ENCODE results near the gene YIPF4.

The YIPF4 gene

DNA sequence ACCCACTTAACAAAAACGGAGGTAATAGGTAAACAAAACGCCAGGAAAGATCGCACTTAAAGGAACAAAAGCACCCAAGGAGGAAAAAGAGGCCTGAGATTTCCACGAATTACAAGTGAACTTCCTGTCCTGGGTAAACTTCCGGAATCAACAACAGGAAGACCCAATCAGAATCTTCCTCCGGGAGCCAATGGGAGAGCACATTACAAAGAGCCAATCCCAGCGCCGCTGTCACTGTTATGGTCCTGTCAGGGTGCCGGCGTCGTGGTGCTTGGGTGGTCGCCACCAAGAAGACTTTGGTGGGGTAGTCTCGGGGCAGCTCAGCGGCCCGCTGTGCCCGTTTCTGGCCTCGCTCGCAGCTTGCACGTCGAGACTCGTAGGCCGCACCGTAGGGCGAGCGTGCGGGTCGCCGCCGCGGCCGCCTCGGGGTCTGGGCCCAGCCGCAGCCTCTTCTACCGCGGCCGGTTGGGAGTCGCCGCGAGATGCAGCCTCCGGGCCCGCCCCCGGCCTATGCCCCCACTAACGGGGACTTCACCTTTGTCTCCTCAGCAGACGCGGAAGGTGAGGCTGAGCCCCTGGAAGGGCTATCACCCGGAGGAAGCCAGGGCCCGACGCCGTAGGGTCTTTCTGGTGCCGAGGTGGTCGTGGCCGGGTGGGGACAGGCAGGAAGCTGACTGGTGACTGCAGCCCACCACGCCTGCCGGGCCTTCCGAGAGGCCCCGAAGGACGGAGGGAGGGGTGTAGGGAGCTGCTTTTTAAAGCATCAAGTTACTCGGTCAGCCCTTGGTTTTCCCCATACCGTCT is at the start of gene YIPF4:
TSS of gene YIPF4 (plus strand) at position 231 of the 804 bp plus-strand sequence. CDS start at position 483, 252 bp downstream.
- Mint-ChIP-seq H3K9me3 (no peaks in the 10 kb centered on the region), H3K4me3 (peak within 1 kb of the TSS; percentile 96), H3K36me3 (peaks cover 2% of the 10 kb centered on the region), H3K27me3 (peaks cover 3% of the 10 kb centered on the region), H3K4me1 (peaks cover 25% of the 10 kb centered on the region), H3K27ac (peak within 1 kb of the TSS; percentile 99)

DNA sequence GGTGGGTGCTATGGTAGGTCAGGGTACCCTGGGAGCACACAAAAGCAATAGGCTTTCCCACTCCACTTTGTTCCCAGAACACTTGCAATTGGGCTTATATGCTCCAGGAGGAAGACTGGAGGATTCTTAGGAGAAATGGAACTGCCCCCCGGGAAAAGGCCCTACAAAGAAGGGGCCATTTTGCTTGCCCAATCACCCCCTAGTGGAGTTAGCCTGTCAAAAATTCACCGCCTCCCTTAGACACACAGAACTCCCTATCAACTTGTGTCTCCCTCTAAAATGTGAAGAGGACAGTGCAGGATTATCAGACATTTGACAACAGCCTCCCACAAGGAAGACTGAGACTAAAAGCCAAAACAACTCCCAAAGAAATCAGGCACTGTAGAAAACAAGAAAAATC is 49.5 kb upstream of the YIPF4 start:
- no peak overlapping the region for H3K4me3 Mint-ChIP-seq
- no peaks in the 10 kb centered on the region for H3K27me3 Mint-ChIP-seq
- H3K9me3 Mint-ChIP-seq = no peaks in the 10 kb centered on the region
- no peaks in the 10 kb centered on the region for H3K4me1 Mint-ChIP-seq
- no peak overlapping the region for H3K27ac Mint-ChIP-seq
- H3K36me3 Mint-ChIP-seq = peaks cover 5% of the 10 kb centered on the region

DNA sequence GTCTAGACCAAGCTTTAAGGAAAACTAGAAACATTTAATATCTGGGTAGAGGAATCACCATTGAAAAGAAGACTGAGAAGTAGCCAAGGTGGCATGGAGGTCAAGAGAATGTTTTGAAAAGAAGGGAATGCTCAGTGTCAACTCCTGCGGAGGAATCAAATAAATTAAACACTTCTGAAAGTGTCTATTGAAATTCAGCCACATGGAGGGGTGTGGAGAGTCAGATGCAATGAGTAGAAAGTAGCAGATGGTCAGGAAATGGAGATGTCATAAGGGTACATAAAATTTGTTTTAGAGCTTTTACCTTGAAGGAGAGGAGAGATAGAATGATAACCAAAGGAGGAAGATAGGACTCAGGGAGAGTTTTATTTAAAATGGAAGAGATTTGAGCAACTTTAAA is 48.1 kb upstream of the YIPF4 start:
- Mint-ChIP-seq H3K27me3 (no peaks in the 10 kb centered on the region), H3K27ac (no peak overlapping the region), H3K36me3 (peaks cover 3% of the 10 kb centered on the region), H3K9me3 (no peaks in the 10 kb centered on the region), H3K4me1 (no peaks in the 10 kb centered on the region), H3K4me3 (no peak overlapping the region)

DNA sequence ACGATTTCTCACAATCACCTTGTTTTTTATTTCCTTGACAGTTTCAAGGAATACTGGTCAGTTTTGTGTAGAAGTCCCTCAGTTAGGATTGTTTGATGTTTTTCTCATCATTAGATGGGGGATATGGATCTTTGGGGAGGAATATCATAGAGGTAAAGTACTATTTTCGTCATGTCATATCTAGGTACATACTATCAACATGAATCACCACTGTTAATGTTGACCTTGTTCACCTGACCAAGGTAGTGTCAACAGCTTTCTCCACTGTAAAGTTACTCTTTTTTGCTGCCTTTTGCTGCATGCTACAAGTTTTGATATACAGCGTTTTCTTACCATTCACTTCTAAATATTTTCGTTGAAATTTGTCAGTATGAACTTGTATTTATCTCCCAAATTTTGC is 45.7 kb upstream of the YIPF4 start:
- Mint-ChIP-seq H3K27me3 (no peaks in the 10 kb centered on the region), H3K9me3 (peaks cover 5% of the 10 kb centered on the region), H3K4me1 (no peaks in the 10 kb centered on the region), H3K4me3 (no peak overlapping the region), H3K36me3 (peaks cover 6% of the 10 kb centered on the region), H3K27ac (no peak overlapping the region)

DNA sequence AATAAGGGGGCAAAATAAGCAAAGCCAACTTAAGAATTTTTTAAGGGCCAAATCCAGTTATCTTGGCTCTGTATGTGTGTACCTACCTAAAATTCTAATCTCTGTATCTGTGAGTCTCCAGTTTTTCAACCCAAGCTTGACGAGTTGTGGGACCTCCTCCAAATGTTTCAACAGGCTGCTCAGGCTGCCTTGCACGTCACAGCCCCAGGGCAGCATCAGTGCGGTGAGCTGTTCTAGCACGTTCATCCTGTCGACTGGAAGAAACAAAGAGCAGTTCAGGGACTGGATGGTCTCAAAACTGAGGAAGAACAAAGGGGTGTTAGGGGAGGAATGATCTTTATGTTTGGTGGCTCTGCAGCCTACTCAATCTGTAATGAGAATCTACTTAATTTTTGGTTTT is 42.4 kb upstream of the YIPF4 start:
- Mint-ChIP-seq H3K36me3 (peaks cover 9% of the 10 kb centered on the region), H3K4me3 (no peak overlapping the region), H3K9me3 (peaks cover 5% of the 10 kb centered on the region), H3K27ac (no peak overlapping the region), H3K27me3 (no peaks in the 10 kb centered on the region), H3K4me1 (no peaks in the 10 kb centered on the region)

DNA sequence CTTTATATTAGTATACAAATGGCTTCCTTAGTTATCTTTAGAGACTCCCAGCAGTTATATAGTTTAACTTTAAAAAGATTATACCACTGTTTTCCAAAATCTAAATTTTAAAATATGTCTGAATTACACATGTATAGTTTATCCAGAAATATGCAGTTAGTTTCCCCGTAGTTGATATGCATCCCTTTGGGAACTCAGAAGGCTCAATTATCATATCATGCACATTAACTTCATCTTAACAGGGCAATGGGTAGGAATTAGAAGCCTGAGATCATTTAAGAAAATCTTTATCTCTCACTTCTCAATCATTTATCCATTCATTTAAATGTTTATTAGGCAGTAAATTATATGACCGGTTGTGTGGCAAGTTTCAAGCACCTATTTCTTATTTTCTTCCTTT is 40.2 kb upstream of the YIPF4 start:
- H3K27me3 Mint-ChIP-seq = no peaks in the 10 kb centered on the region
- peaks cover 5% of the 10 kb centered on the region for H3K9me3 Mint-ChIP-seq
- peaks cover 9% of the 10 kb centered on the region for H3K36me3 Mint-ChIP-seq
- no peak overlapping the region for H3K4me3 Mint-ChIP-seq
- H3K27ac Mint-ChIP-seq = no peak overlapping the region
- H3K4me1 Mint-ChIP-seq = no peaks in the 10 kb centered on the region

DNA sequence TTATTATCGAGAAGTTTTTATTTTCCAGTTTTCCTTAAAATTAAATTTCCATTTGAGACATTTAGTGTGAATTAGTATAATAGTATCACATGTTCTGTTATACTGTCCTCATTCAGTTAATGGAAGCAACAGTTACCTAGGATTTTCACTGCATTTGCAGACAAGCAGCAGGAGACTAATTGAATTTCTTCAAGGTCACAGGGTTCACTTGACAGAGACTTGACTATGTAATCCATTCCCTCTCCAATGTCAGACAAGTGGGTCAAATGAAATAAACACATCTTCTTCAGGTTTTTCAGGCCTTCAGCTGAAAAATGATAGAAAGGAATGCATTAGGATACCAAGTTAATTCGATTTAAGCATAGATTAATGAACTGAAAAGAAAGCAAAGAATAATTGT is 39.7 kb upstream of the YIPF4 start:
- H3K4me3 Mint-ChIP-seq = no peak overlapping the region
- H3K27ac Mint-ChIP-seq = no peak overlapping the region
- H3K9me3 Mint-ChIP-seq = peaks cover 5% of the 10 kb centered on the region
- H3K4me1 Mint-ChIP-seq = no peaks in the 10 kb centered on the region
- H3K36me3 Mint-ChIP-seq = peaks cover 9% of the 10 kb centered on the region
- no peaks in the 10 kb centered on the region for H3K27me3 Mint-ChIP-seq

DNA sequence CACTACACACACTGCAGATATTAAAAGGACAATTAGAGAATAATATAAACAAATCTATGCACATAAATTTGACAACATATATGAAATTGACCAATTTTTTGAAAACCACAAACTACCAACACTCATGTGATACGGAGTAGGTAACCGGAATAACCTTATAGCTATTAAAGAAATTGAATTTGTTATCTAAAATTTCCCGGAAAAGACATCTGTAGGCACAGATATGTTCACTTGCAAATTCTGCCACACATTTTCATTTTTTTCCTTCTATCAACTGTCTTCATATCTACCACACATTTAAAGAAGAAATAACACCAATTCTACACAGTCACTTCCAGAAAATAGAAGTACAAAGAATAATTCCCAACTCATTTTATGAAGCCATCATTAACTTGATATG is 35.4 kb upstream of the YIPF4 start:
- H3K27ac Mint-ChIP-seq = no peak overlapping the region
- H3K36me3 Mint-ChIP-seq = peaks cover 3% of the 10 kb centered on the region
- no peaks in the 10 kb centered on the region for H3K9me3 Mint-ChIP-seq
- no peaks in the 10 kb centered on the region for H3K4me1 Mint-ChIP-seq
- no peaks in the 10 kb centered on the region for H3K27me3 Mint-ChIP-seq
- no peak overlapping the region for H3K4me3 Mint-ChIP-seq

DNA sequence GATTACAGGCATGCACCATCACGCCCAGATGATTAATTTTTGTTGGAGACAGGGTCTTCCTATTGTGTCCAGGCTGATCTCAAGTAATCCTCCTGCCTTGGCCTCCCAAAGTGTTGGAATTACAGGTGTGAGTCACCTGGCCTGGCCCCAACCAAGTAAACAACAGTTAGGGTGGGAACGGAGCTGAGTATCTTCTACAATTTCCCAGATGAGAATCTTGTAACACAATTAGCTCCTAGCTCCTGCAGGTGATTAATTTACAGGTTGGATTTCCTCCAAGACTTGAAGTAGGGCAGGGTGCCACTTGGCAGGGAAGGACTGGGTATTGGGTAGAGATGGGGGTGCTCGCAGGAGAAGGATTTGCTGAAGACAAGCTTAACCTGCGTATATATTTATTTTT is 30.8 kb upstream of the YIPF4 start:
- no peaks in the 10 kb centered on the region for H3K4me1 Mint-ChIP-seq
- H3K9me3 Mint-ChIP-seq = no peaks in the 10 kb centered on the region
- no peak overlapping the region for H3K4me3 Mint-ChIP-seq
- H3K27me3 Mint-ChIP-seq = no peaks in the 10 kb centered on the region
- no peak overlapping the region for H3K27ac Mint-ChIP-seq
- no peaks in the 10 kb centered on the region for H3K36me3 Mint-ChIP-seq

DNA sequence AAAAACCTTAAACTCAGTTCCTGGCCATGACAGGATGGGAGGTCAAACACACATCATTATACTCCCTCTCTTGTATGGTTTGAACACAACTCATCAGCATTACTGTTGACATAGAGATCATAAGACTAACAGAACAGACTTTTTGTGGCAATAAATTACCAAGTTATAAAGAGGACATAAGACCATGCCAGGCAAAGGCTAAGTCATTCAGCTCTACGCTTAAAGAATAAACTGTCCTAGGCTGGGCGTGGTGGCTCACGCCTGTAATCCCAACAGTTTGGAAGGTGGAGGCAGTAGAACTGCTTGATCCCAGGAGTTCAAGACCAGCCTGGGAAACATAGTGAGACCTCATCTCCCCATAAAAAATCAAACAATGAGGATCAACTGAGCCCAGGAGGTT is 29.4 kb upstream of the YIPF4 start:
- no peaks in the 10 kb centered on the region for H3K36me3 Mint-ChIP-seq
- H3K4me3 Mint-ChIP-seq = no peak overlapping the region

DNA sequence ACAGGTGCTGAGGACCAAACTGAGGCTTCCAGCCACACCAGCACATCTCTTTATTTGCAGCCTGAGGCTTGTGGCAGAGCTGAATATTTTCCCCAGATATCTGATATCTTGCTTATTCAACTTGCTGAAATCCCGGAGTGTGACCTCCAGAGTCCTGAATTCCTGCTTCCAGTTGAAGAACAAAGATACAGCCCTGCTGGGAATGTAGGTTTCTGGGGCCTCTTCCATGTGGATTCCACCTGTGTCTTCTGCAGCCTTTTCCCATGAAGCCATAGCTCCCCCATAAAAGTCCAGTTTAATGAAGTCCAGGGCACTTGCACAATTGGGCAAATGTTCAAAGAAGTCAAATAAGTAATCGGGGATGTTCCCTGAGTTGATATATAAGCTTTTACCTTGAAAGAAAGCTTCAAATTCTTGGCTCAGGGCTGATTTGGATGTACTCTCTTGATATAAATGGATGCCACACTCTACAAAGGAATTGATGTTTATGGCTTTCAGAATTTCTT is 27.9 kb upstream of the YIPF4 start:
- H3K27ac Mint-ChIP-seq = no peak overlapping the region
- no peaks in the 10 kb centered on the region for H3K36me3 Mint-ChIP-seq
- no peak overlapping the region for H3K4me3 Mint-ChIP-seq
- H3K27me3 Mint-ChIP-seq = no peaks in the 10 kb centered on the region
- H3K9me3 Mint-ChIP-seq = no peaks in the 10 kb centered on the region
- no peaks in the 10 kb centered on the region for H3K4me1 Mint-ChIP-seq

More for the DNA sequence above, 29.4 kb upstream of the YIPF4 start:
- Mint-ChIP-seq H3K27ac (no peak overlapping the region), H3K9me3 (no peaks in the 10 kb centered on the region), H3K4me1 (no peaks in the 10 kb centered on the region), H3K27me3 (no peaks in the 10 kb centered on the region)

DNA sequence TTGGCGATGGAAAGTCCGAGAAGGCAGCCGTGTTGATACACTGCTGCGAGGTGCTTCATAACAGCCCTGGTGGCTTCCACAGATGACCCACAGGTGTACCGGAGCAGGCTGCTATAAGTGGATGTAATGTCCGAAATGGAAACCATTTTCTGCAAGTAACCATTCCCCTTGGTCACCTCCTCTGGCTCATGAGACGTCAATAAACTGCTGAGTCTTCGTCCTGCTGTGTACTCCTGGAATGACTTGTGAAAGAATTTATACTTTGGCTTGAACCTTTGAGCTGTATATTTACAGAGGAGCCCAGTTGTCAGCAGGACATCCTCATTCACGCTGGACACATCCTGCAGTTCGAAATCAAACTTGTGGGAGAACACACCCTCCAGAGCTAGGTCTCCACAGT is 27.4 kb upstream of the YIPF4 start:
- Mint-ChIP-seq H3K36me3 (no peaks in the 10 kb centered on the region), H3K27me3 (no peaks in the 10 kb centered on the region), H3K9me3 (no peaks in the 10 kb centered on the region), H3K27ac (no peak overlapping the region), H3K4me3 (no peak overlapping the region), H3K4me1 (no peaks in the 10 kb centered on the region)

DNA sequence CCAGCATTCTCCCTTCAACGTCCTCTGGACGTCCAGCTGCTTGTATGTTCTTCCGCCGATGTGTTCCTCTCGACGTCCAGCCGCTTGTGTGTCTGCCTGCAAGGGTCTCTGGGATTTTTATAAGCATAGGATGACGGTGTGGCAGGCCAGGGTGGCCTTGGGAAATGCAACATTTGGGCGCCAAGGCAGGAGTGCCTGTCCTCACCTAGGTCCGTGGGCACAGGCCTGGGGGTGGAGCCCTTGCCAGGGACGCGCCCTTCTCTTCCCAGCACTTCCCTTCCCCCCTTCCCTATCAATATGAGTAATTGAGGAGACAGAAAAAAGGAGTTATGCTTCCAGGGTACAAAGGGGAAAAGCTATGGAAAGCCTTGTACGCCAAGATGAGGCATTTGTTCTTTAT is 19.5 kb upstream of the YIPF4 start:
- H3K9me3 Mint-ChIP-seq = no peaks in the 10 kb centered on the region
- no peaks in the 10 kb centered on the region for H3K36me3 Mint-ChIP-seq
- H3K27ac Mint-ChIP-seq = no peak overlapping the region
- no peaks in the 10 kb centered on the region for H3K27me3 Mint-ChIP-seq
- H3K4me1 Mint-ChIP-seq = no peaks in the 10 kb centered on the region
- no peak overlapping the region for H3K4me3 Mint-ChIP-seq

DNA sequence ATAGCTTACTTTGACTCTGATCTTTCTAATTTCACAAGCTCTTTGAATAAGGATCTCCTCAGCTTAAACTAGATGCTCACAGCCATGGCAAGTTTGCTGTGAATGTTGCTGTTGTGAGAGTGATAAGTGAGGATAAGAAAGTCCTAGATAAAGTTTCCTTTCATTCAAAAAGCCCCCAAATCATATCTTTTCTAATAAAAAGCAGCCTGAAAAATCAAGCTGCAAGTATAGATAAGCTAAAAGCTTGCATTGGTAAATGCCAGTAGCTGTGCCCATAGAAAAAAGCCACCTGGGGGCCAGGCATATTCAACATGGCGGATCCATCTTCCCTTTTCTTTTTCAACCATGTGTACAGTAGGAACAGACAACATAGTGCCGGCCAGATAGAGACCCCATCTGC is 17.3 kb upstream of the YIPF4 start:
- Mint-ChIP-seq H3K36me3 (no peaks in the 10 kb centered on the region), H3K4me1 (peaks cover 3% of the 10 kb centered on the region), H3K9me3 (no peaks in the 10 kb centered on the region), H3K27ac (no peak overlapping the region), H3K4me3 (no peak overlapping the region), H3K27me3 (no peaks in the 10 kb centered on the region)

DNA sequence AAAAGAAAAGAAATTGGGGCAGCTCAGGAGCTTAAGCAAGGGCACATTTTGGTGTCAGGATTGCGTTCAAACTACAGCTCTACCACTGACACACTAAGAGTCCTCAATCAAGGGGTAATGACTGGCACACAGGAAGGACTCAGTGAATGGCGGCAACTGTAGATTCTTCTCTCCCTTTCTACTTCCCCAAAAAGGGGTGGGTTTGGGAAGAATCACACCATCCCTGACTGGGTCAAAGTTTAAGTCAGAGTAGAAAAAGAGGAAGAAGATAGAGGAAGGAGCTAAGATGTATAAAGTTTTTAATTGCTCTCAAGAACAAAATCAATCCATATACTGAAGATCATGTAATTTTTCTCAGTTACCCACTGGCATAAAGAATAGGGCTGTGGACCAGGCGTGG is 15.6 kb upstream of the YIPF4 start:
- H3K9me3 Mint-ChIP-seq = no peaks in the 10 kb centered on the region
- H3K27ac Mint-ChIP-seq = no peak overlapping the region
- peaks cover 3% of the 10 kb centered on the region for H3K4me1 Mint-ChIP-seq
- no peaks in the 10 kb centered on the region for H3K27me3 Mint-ChIP-seq
- H3K36me3 Mint-ChIP-seq = no peaks in the 10 kb centered on the region
- H3K4me3 Mint-ChIP-seq = no peak overlapping the region

DNA sequence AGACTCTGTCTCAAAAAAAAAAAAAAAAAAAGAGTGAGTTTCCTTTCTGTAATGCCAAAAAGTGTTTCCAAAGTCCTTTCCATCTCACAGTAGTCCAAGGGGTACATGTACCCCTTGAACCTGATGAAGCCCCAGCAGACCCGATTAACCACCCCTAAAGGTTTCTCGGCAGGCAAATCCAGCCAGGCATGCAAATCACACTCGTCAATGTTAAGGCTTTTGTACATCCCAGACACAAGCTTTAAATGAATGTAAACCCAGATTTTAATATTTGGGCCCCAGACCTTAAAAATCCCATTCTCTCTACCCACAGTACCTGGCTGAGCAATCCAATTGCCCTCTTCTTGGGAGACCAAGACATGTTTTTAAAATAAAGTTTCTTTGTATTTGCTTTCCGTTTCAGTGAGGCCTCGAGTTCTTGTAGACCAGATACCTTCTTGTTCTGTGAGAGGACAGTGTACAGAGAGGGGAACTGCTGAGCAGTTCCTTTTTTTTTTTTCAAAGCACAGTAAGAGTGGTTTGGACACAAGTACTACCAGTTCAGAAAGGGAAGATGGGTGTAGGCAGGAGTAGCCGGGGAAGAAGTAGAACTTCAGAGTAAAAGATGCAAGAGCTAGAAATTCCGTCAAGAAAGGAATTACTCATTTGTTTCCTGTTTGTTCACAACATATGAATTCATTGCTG is 13.1 kb upstream of the YIPF4 start, which contains the start of gene NLRC4:
TSS of gene NLRC4 (minus strand) at position 465 of the 684 bp plus-strand sequence. CDS start 8,111 bp downstream, outside the sequence.
- Mint-ChIP-seq H3K4me1 (peaks cover 3% of the 10 kb centered on the region), H3K4me3 (no peak within 1 kb of the TSS), H3K27me3 (no peaks in the 10 kb centered on the region), H3K36me3 (no peaks in the 10 kb centered on the region), H3K9me3 (no peaks in the 10 kb centered on the region), H3K27ac (no peak within 1 kb of the TSS)

Data from activated naive CD4-positive, alpha-beta T cell treated with anti-CD3 and anti-CD28 coated beads, Interleukin-2, amount 50 U/mL, for 24 hours (primary cell).